B cell (primary cell): ENCODE results near the gene GLRX. TPM values are rescaled to one million over a fixed set of nuclear protein-coding genes. Genes with fewer than 3 reads are reported as not detected.

Experiments
- ATAC-seq: fragments of 200-7000 bp; cut with Tn5 transposase; one replicate; pipeline ENCODE4 v1.10.0; 2021; ENCODE audit warnings: low read depth, mild to moderate bottlenecking, moderate number of reproducible peaks, moderate library complexity
- CTCF ChIA-PET: fragments of 350-600 bp; sonication (Branson Sonifier 250); formaldehyde crosslinking; loops from one replicate; lab custom pipeline; 2021; ENCODE audit warnings: antibody characterized with exemption, inconsistent platforms; lab: Charles Lee
- POLR2A ChIA-PET: fragments of 350-600 bp; sonication (Branson Sonifier 250); formaldehyde crosslinking; loops from one replicate; lab custom pipeline; 2021; ENCODE audit warnings: antibody characterized with exemption; lab: Charles Lee
- DNase-seq: peaks from one replicate; pipeline ENCODE4 v3.0.0; 2013
- H2AFZ ChIP-seq: 2 replicates; pipeline ENCODE4 v1.6.1; 2012; ENCODE audit warnings: mild to moderate bottlenecking, low read depth, low read length; ENCODE audit not compliant: insufficient read depth, poor library complexity, severe bottlenecking
- H3K27ac ChIP-seq, 2 donors: 1 replicate in 1 of 2; 2 replicates in 1 of 2; pipeline ENCODE4 v1.5.1; 2012 to 2013; ENCODE audit warnings: low read length in 2 of 2, mild to moderate bottlenecking in 2 of 2, moderate library complexity in 1 of 2
- H3K27me3 ChIP-seq, 4 experiments: fragments of 200-600 bp in 1 of 4; sonication (generic) in 1 of 4; replicated peaks in 1 of 4; 1 replicate in 2 of 4; 2 replicates in 2 of 4; pipeline versions ENCODE4 v1.6.1 to v1.7.0; 2013 to 2016; ENCODE audit warnings: low read length in 3 of 4, mild to moderate bottlenecking in 2 of 4, mixed read lengths in 1 of 4, moderate library complexity in 1 of 4; ENCODE audit not compliant: insufficient read depth in 4 of 4, control insufficient read depth in 3 of 4; ENCODE audit errors: control extremely low read depth in 1 of 4
- H3K36me3 ChIP-seq, 2 experiments: replicated peaks in 1 of 2; 1 replicate in 1 of 2; 2 replicates in 1 of 2; pipeline versions ENCODE4 v1.6.1 to v1.7.1; 2013; ENCODE audit warnings: low read length in 1 of 2; ENCODE audit not compliant: insufficient read depth in 2 of 2, control insufficient read depth in 1 of 2; ENCODE audit errors: control extremely low read depth in 1 of 2, extremely low read depth in 1 of 2
- H3K4me1 ChIP-seq, 2 donors: fragments of 200-600 bp in 1 of 2; sonication (generic) in 1 of 2; 1 replicate in 1 of 2; 2 replicates in 1 of 2; pipeline versions ENCODE4 v1.5.1 to v1.6.1; 2013 to 2017; ENCODE audit warnings: low read length in 2 of 2; ENCODE audit not compliant: control insufficient read depth in 2 of 2, insufficient read depth in 2 of 2
- H3K4me2 ChIP-seq: replicated peaks from 2 replicates; pipeline ENCODE3; 2012; ENCODE audit warnings: mild to moderate bottlenecking, low read depth, low read length; ENCODE audit not compliant: poor library complexity, severe bottlenecking
- H3K4me3 ChIP-seq, 5 experiments: fragments of 200-600 bp in 1 of 5; sonication (generic) in 1 of 5; 1 replicate in 3 of 5; 2 replicates in 2 of 5; pipeline versions ENCODE4 v1.5.1 to v1.7.0; 2011 to 2016; ENCODE audit warnings: low read length in 4 of 5, mild to moderate bottlenecking in 4 of 5, low read depth in 2 of 5, control low read depth in 1 of 5, moderate library complexity in 1 of 5; ENCODE audit not compliant: insufficient read depth in 1 of 5; ENCODE audit errors: control extremely low read depth in 1 of 5, extremely low read depth in 1 of 5
- H3K79me2 ChIP-seq: fragments of 200-600 bp; sonication (generic); one replicate; pipeline ENCODE4 v1.6.0; 2016; ENCODE audit warnings: low read length; ENCODE audit not compliant: control insufficient read depth, insufficient read depth
- H3K9ac ChIP-seq: fragments of 200-600 bp; sonication (generic); 2 replicates; pipeline ENCODE4 v1.6.1; 2017; ENCODE audit warnings: mild to moderate bottlenecking, low read length, moderate library complexity
- H3K9me3 ChIP-seq, 3 donors: one replicate each; pipeline versions ENCODE4 v1.6.1 to v1.7.1; 2013; ENCODE audit warnings: low read length in 2 of 3; ENCODE audit not compliant: control insufficient read depth in 2 of 3, insufficient read depth in 1 of 3; ENCODE audit errors: control extremely low read depth in 1 of 3
- H4K20me1 ChIP-seq: 2 replicates; pipeline ENCODE4 v1.6.0; 2012; ENCODE audit warnings: mild to moderate bottlenecking, low read length; ENCODE audit not compliant: insufficient read depth, control insufficient read depth, poor library complexity, severe bottlenecking
- H3K27ac Mint-ChIP-seq: one replicate; pipeline ENCODE4 v1.8.0; 2021; ENCODE audit warnings: mixed read lengths
- H3K27me3 Mint-ChIP-seq: one replicate; pipeline ENCODE4 v1.8.0; 2021; ENCODE audit warnings: mixed read lengths
- H3K4me1 Mint-ChIP-seq: one replicate; pipeline ENCODE4 v1.8.0; 2021; ENCODE audit warnings: mixed read lengths
- H3K4me3 Mint-ChIP-seq: one replicate; pipeline ENCODE4 v1.8.0; 2021; ENCODE audit warnings: mixed read lengths
- H3K9me3 Mint-ChIP-seq: one replicate; pipeline ENCODE4 v1.8.0; 2022; ENCODE audit warnings: mixed read lengths; ENCODE audit not compliant: insufficient read depth
- CTCF ChIP-seq: fragments of 200-600 bp; IDR thresholded peaks from one replicate; pipeline ENCODE4 v1.8.0; 2022; ENCODE audit warnings: antibody characterized with exemption, mild to moderate bottlenecking
- EZH2 ChIP-seq: IDR thresholded peaks from 2 replicates; pipeline ENCODE4 v1.6.1; 2012; ENCODE audit warnings: borderline replicate concordance, low read depth, mild to moderate bottlenecking, moderate library complexity, low read length; ENCODE audit not compliant: insufficient read depth, poor library complexity, severe bottlenecking
- WGBS: methylation state at CpG from one replicate; pipeline ENCODE4 v1.1.5; 2013; ENCODE audit warnings: missing lambda C conversion rate; ENCODE audit not compliant: insufficient coverage; 5-methylcytosine and 5-hydroxymethylcytosine counted together
- intact Hi-C: fragments of 100-400 bp; cut with micrococcal nuclease; formaldehyde crosslinking; loops from one replicate; pipeline ENCODE4 v1.10.0; 2022
- polyA plus RNA-seq: library from polyadenylated mRNA; depleted of rRNA; stranded (reverse); fragments of >200 nt; gene quantifications from 2 replicates; pipeline ENCODE4 v1.2.3, GENCODE V29; 2012
- total RNA-seq, 2 donors: library from RNA; stranded (reverse); fragments of 120-200 nt in 1 of 2; gene quantifications; 1 replicate in 1 of 2; 2 replicates in 1 of 2; pipeline versions ENCODE4 v1.2.3 to v1.2.4, GENCODE V29; 2013 to 2022

The GLRX gene
- total and polyA plus RNA-seq, 2 donors (not counting 1 experiment from before 2014, with no cell fraction given): 44.6 to 54.8 TPM

- POLR2A ChIA-PET: interaction anchor here (0.9 to 1.0 kb wide), 2 partner anchors 66 to 200 kb away, joined by 3 to 4 read pairs; partner anchors contain the start of gene RFESD
- H3K9me3 Mint-ChIP-seq: no peaks in the 10 kb centered on the region
- H3K4me3 Mint-ChIP-seq: no peak overlapping the region
- intact Hi-C loops: loop anchor here (1.0 kb wide), 5 partner anchors 12 to 203 kb away; partner anchors contain the start of gene GLRX
- Histone ChIP-seq H2AFZ (no peak overlapping the region), H3K27me3 (no peaks in the 10 kb centered on the region), H3K27ac (no peak overlapping the region), H3K9me3 (no peaks in the 10 kb centered on the region), H3K4me2 (no peak overlapping the region), H3K4me1 (peaks cover 9 to 10% of the 10 kb centered on the region in 2 donors), H3K4me3 (no peak overlapping the region), H3K36me3 (no peaks in the 10 kb centered on the region), H4K20me1 (no peaks in the 10 kb centered on the region), H3K79me2 (no peaks in the 10 kb centered on the region), H3K9ac (no peak overlapping the region)
- peaks cover 9% of the 10 kb centered on the region for H3K4me1 Mint-ChIP-seq
- no peak for DNase-seq
- H3K27ac Mint-ChIP-seq: no peak overlapping the region
- TF ChIP-seq CTCF (peak; percentile 56), EZH2 (no peak)
- ATAC-seq: no peak
- H3K27me3 Mint-ChIP-seq: no peaks in the 10 kb centered on the region
- WGBS: no CpG with 5 or more reads among the region's 1 CpG
- CTCF ChIA-PET: interaction anchor here (0.9 to 22.8 kb wide), 17 partner anchors 8 to 488 kb away, joined by 3 to 748 read pairs (median 6); partner anchors contain the start of genes GLRX, RFESD and RHOBTB3
These were observed 24.7 kb upstream of the GLRX start for GRCh38 chr5:95847261-95847592.

GRCh38 chr5:95846554-95847260, 24.2 kb upstream of the GLRX start:
- POLR2A ChIA-PET: interaction anchor here (1.0 kb wide), 1 partner anchor 66 kb away, joined by 4 read pairs; no protein-coding TSS in a partner anchor
- CTCF ChIA-PET: interaction anchor here (0.8 to 22.8 kb wide), 17 partner anchors 9 to 202 kb away, joined by 3 to 748 read pairs (median 6); partner anchors contain the start of genes GLRX and RFESD
- Histone ChIP-seq H2AFZ (no peak overlapping the region), H3K27ac (no peak overlapping the region), H3K4me2 (no peak overlapping the region), H3K27me3 (no peaks in the 10 kb centered on the region), H4K20me1 (no peaks in the 10 kb centered on the region), H3K36me3 (no peaks in the 10 kb centered on the region), H3K4me3 (no peak overlapping the region), H3K9me3 (no peaks in the 10 kb centered on the region), H3K79me2 (no peaks in the 10 kb centered on the region), H3K4me1 (peaks cover 9 to 10% of the 10 kb centered on the region in 2 donors), H3K9ac (no peak overlapping the region)
- peak overlapping the region; percentile 46 for H3K27ac Mint-ChIP-seq
- H3K27me3 Mint-ChIP-seq: no peaks in the 10 kb centered on the region
- H3K9me3 Mint-ChIP-seq: no peaks in the 10 kb centered on the region
- ATAC-seq (peak; percentile 77), DNase-seq (peak; percentile 82)
- intact Hi-C loops: loop anchor here (1.0 kb wide), 5 partner anchors 11 to 202 kb away; partner anchors contain the start of gene GLRX
- 98% methylated on average over 4 of the region's 7 CpGs for WGBS
- H3K4me3 Mint-ChIP-seq: no peak overlapping the region
- peaks cover 12% of the 10 kb centered on the region for H3K4me1 Mint-ChIP-seq
- TF ChIP-seq EZH2: no peak
- TF ChIP-seq CTCF: peak; percentile 95
